ENCODE data around the gene GAB1.

Gene GAB1

DNA sequence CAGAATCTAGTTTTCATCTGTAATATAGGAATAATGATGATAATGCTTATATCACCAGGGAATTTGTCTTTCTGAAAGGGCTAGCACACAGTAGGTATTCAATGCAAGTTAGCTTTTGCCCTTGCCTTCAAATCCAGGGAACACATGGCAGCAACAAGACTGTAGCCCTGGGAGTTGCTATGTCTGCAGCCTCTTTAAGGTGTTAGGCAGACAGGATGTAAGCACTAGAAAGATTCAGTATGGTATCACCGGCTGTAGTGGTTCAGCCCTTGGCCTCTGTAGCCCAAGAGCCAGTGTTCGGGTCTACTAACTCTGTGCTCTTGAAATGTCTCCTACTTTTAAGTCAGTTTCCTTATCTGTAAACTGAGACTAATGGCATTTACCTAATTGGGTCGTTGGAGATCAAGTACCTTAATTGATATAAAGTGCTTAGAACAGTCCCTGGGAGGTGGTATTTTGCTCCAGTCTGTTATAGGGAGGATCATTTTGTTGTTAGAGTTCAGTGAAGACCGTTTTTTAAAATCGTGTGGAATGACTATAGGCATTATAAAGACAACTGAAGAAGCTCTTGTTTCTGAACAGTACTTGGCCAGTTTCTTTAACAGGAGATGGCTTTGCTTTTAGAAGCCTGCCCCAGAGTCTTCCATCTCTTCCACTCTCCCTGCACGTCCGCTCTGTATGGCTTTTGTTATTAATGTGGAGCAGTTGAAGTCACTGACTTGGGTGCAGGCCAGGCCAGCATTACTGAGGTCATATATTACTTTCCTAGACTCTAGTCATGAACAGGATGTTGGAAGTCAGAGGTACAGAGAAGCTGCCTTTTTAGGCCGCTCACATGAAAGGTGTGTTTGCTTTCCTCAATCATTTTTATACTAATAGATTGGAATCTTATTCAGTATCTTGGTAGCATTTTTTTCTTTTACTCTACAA is 44.8 kb downstream of the GAB1 start:
- H3K4me3 ChIP-seq, result no peak overlapping the region
- H3K36me3 ChIP-seq (ENCODE audit: insufficient read depth, low read length), result no peaks in the 10 kb centered on the region
- no peak overlapping the region for H3K9ac ChIP-seq (ENCODE audit: insufficient read length)
- H3K27ac ChIP-seq, result peak overlapping the region; percentile 64
- H3K9me3 ChIP-seq (ENCODE audit: low read depth, low read length), result no peaks in the 10 kb centered on the region
- DNase-seq (ENCODE audit: low read depth, low spot score), result no peak
- TF ChIP-seq FOXP2 (optimal IDR thresholded peaks at IDR 0.05; ENCODE audit: control extremely low read depth, extremely low read length, insufficient read depth) (no peak), POLR2AphosphoS5 (IDR thresholded peaks at IDR 0.05; ENCODE audit: borderline replicate concordance, low read depth, low read length) (no peak), EZH2 (IDR thresholded peaks at IDR 0.05) (no peak)

DNA sequence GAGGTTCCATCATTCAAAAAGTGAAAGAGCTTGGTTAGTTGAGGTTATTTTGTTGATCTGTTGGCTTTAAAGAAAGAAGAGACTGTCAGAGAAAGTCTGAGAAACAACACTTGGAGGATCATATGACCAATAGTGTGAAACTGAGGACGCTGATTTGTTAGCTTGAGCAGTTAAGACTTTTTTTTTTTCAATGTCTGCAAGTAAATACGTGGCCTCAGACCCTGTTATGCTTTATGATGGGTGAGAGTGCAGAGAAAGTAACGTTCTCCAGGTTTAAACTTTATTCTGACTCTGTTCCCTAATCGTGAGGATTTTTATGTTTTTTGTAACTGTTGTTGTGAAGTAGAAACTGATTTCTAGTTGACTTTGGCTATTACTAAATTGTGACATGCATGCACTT is 45.9 kb downstream of the GAB1 start:
- H3K9me3 ChIP-seq (ENCODE audit: low read depth, low read length), result no peaks in the 10 kb centered on the region
- H3K4me3 ChIP-seq, result peak overlapping the region; percentile 55
- peak overlapping the region; percentile 64 for H3K27ac ChIP-seq

DNA sequence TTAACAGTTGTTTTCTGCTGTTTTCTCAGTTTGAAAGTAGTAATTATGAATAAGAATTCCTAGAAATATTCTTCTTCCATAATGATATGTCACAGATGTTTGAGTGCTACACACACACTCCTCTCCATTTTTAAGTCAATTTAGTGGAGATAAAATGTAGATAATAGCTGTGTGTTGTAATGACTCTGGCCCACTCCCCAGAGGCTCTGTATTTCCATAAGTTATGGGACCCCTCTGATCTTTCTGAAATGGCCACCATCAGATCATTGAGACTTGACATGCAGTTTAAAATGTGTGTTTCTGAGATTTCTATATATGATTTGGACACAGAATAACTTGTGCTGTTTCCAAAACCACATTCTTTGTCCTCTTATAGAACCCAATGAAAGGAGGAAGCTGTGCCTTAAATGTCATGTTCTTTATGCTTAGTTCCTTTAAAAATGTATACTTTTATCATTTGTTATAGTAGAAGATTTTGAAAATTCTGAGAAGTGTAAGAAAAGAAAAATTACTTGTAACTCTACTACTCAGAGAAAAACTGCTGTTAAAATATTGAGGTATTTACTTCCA is 46.4 kb downstream of the GAB1 start:
- Histone ChIP-seq H3K27ac (peak overlapping the region; percentile 64), H3K9me3 (ENCODE audit: low read depth, low read length) (no peaks in the 10 kb centered on the region), H3K36me3 (ENCODE audit: insufficient read depth, low read length) (no peaks in the 10 kb centered on the region), H3K4me3 (peak overlapping the region; percentile 55), H3K9ac (ENCODE audit: insufficient read length) (peak overlapping the region; percentile 53)
- no peak for DNase-seq (ENCODE audit: low read depth, low spot score)
- TF ChIP-seq POLR2AphosphoS5 (IDR thresholded peaks at IDR 0.05; ENCODE audit: borderline replicate concordance, low read depth, low read length), result no peak
- no peak for TF ChIP-seq FOXP2 (optimal IDR thresholded peaks at IDR 0.05; ENCODE audit: control extremely low read depth, extremely low read length, insufficient read depth)
- TF ChIP-seq EZH2 (IDR thresholded peaks at IDR 0.05), result no peak

More for the DNA sequence above, 45.9 kb downstream of the GAB1 start:
- no peak for DNase-seq (ENCODE audit: low read depth, low spot score)
- Histone ChIP-seq H3K9ac (ENCODE audit: insufficient read length) (peak overlapping the region; percentile 53), H3K36me3 (ENCODE audit: insufficient read depth, low read length) (no peaks in the 10 kb centered on the region)
- TF ChIP-seq FOXP2 (optimal IDR thresholded peaks at IDR 0.05; ENCODE audit: control extremely low read depth, extremely low read length, insufficient read depth) (no peak), POLR2AphosphoS5 (IDR thresholded peaks at IDR 0.05; ENCODE audit: borderline replicate concordance, low read depth, low read length) (no peak), EZH2 (IDR thresholded peaks at IDR 0.05) (no peak)

DNA sequence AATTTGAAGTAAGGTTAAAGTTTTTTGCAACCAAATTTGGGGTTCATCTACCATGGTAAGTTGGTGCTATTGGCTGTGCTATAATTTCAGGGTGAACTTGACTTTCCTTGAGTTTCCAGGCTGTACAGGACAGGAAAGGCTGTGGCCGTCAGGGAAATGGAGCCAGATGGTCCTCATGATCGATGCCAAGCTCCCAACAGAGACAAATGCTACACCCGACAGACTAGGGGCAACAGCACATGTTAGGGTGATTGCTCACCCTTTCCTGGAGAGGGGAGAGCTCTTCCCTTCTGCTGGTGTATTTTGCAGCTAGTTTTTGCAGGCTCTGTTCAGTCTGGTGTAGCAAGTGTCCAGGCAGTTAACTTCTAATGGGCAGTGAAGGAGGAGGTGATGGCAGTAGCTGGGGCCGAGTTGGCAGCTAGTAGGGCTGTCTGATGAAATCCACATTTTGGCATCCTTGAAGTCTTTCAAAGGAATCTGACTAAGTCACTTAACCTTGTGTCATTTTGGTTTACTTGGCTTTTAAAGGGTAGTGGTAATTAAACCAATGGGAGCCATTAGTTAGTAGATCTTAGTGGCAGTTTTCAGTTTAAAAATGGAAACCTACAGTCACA is 47.8 kb downstream of the GAB1 start:
- H3K4me3 ChIP-seq, result no peak overlapping the region
- H3K27ac ChIP-seq, result no peak overlapping the region
- TF ChIP-seq FOXP2 (optimal IDR thresholded peaks at IDR 0.05; ENCODE audit: control extremely low read depth, extremely low read length, insufficient read depth), result no peak
- H3K9ac ChIP-seq (ENCODE audit: insufficient read length), result no peak overlapping the region
- H3K36me3 ChIP-seq (ENCODE audit: insufficient read depth, low read length), result no peaks in the 10 kb centered on the region
- DNase-seq (ENCODE audit: low read depth, low spot score), result no peak
- no peaks in the 10 kb centered on the region for H3K9me3 ChIP-seq (ENCODE audit: low read depth, low read length)

DNA sequence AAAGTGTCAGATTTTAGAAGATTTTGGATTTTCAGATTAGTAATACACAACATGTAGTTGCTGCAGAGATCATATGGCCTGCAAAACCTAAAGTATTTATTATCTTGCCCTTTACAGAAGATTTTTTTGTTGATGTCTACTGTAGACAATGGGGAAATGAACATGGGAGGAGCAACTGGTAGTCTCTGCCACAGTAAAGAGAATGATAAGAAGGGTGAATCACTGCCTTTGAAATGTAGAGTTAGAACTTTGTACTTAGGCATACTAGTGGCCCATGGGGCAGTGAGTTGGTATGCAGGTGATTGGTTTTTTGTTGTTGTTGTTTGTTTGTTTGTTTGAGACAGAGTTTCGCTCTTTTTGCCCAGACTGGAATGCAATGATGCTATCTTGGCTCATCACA is 50.1 kb downstream of the GAB1 start:
- Histone ChIP-seq H3K9me3 (ENCODE audit: low read depth, low read length) (no peaks in the 10 kb centered on the region), H3K27ac (no peak overlapping the region), H3K4me3 (no peak overlapping the region), H3K36me3 (ENCODE audit: insufficient read depth, low read length) (no peaks in the 10 kb centered on the region), H3K9ac (ENCODE audit: insufficient read length) (no peak overlapping the region)
- TF ChIP-seq POLR2AphosphoS5 (IDR thresholded peaks at IDR 0.05; ENCODE audit: borderline replicate concordance, low read depth, low read length), result no peak
- TF ChIP-seq EZH2 (IDR thresholded peaks at IDR 0.05), result no peak
- TF ChIP-seq FOXP2 (optimal IDR thresholded peaks at IDR 0.05; ENCODE audit: control extremely low read depth, extremely low read length, insufficient read depth), result no peak
- DNase-seq (ENCODE audit: low read depth, low spot score), result no peak

DNA sequence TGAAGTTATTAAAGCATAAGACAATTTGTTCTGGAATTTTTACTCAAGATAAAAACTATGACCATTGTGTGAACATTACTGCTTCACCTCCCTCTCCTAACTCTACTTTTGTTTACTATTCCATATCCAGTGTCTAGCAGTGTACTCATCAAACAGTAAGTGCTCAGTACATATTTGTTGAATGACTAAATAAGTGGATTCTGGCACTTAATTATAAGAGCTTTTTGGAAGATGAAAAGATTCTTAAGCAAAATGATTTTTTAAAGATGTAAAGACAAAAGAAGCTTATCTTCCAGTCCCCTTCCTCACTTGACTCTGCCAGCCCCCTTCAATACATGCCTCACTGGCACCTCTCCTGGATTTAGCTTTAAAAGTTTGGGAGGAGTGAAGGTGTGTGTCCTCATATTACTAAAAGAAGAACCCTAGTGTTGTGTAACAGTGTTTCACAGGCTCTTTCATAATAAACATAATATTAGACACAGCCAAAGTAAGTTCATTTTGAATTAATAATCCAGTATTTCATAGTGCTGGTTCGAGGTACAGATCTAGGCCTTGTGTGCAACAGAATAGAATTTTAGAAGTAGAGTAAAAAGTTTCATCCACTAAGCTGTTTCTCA is 53.0 kb downstream of the GAB1 start:
- H3K36me3 ChIP-seq (ENCODE audit: insufficient read depth, low read length), result no peaks in the 10 kb centered on the region
- no peak for DNase-seq (ENCODE audit: low read depth, low spot score)

DNA sequence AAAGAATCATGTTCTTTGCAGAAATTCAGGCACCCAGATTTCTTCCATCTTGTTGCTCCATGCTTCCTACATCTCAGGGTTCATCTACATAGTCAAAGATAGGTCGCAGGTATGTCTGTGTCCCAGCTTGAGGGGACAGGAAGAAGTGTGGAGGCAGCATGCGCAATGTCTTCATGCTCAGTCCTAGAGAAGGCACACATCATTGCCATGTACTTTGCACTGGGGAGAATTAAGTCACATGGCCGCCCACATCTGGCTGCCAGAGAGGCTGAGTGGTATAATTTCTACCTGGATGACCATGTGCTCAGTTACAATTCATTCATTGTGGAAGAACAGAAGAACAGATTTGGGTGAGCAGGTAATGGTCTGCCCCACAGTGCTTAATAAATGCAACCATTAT is 54.1 kb downstream of the GAB1 start:
- no peak overlapping the region for H3K9ac ChIP-seq (ENCODE audit: insufficient read length)
- TF ChIP-seq FOXP2 (optimal IDR thresholded peaks at IDR 0.05; ENCODE audit: control extremely low read depth, extremely low read length, insufficient read depth) (no peak), EZH2 (IDR thresholded peaks at IDR 0.05) (no peak), POLR2AphosphoS5 (IDR thresholded peaks at IDR 0.05; ENCODE audit: borderline replicate concordance, low read depth, low read length) (no peak)
- H3K27ac ChIP-seq, result peak overlapping the region; percentile 86; the same call in 1 of the 2 replicates
- H3K36me3 ChIP-seq (ENCODE audit: insufficient read depth, low read length), result no peaks in the 10 kb centered on the region
- DNase-seq (ENCODE audit: low read depth, low spot score), result no peak
- no peaks in the 10 kb centered on the region for H3K9me3 ChIP-seq (ENCODE audit: low read depth, low read length)
- no peak overlapping the region; the same call in 1 of the 2 replicates for H3K4me3 ChIP-seq

More for the DNA sequence above, 53.0 kb downstream of the GAB1 start:
- Histone ChIP-seq H3K27ac (no peak overlapping the region; the same call in 1 of the 2 replicates), H3K4me3 (no peak overlapping the region), H3K9ac (ENCODE audit: insufficient read length) (no peak overlapping the region), H3K9me3 (ENCODE audit: low read depth, low read length) (no peaks in the 10 kb centered on the region)
- TF ChIP-seq EZH2 (IDR thresholded peaks at IDR 0.05) (no peak), FOXP2 (optimal IDR thresholded peaks at IDR 0.05; ENCODE audit: control extremely low read depth, extremely low read length, insufficient read depth) (no peak), POLR2AphosphoS5 (IDR thresholded peaks at IDR 0.05; ENCODE audit: borderline replicate concordance, low read depth, low read length) (no peak)

DNA sequence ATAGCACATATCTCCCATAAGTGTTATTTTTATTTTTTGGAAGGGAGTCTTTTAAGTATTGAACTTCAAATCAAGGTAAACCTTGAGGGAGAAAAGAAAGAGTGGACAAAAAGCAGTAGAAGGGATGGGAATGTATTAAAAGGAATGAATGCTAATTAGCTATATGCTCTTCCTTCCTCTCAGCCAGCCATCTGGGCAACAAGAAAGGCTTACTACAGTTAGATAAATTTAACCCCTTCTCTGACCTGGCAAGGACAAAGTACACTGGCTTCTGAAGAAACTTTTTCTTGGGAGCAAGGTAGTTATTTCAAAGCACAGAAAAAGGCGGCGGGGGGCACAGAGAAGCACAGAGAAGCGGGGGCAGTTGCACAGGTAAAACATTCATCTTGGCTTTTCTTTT is 54.6 kb downstream of the GAB1 start:
- TF ChIP-seq EZH2 (IDR thresholded peaks at IDR 0.05) (no peak), FOXP2 (optimal IDR thresholded peaks at IDR 0.05; ENCODE audit: control extremely low read depth, extremely low read length, insufficient read depth) (no peak), POLR2AphosphoS5 (IDR thresholded peaks at IDR 0.05; ENCODE audit: borderline replicate concordance, low read depth, low read length) (no peak)
- Histone ChIP-seq H3K27ac (peak overlapping the region; percentile 86), H3K36me3 (ENCODE audit: insufficient read depth, low read length) (no peaks in the 10 kb centered on the region), H3K9me3 (ENCODE audit: low read depth, low read length) (no peaks in the 10 kb centered on the region), H3K9ac (ENCODE audit: insufficient read length) (peak overlapping the region; percentile 52), H3K4me3 (peak overlapping the region; percentile 43)
- no peak for DNase-seq (ENCODE audit: low read depth, low spot score)
